Measurements from ENCODE around the gene MAP3K4.

DNA sequence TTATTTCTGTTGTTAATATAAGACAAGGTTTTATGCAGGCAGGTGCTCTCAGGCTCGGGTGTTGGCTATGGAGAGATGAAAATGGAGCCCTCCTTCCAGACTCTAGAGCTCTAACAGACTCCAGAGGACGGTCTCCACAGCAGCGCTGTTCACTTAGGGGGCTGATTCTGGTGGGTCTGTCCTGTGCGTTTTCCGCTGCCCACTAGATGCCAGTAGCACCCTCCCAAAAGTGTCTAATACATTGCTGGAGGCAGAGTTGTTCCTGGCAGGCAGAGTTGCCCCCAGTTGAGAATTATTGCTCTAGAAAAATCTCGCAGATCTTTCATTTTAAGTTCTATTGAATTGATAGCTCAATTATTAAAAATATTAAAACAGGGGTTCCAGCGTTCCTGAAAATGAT is 109.9 kb downstream of the MAP3K4 start:
- TF ChIP-seq CTCF (IDR thresholded peaks at IDR 0.05), result no peak
- TF ChIP-seq POLR2A (IDR thresholded peaks at IDR 0.05), result no peak
